Epithelial cell of proximal tubule (primary cell): Measurements from ENCODE around the gene USB1. TPM values are rescaled to one million over a fixed set of nuclear protein-coding genes. Genes with fewer than 3 reads are reported as not detected.

ENCODE experiments used
- DNase-seq: peaks from one replicate; pipeline ENCODE4 v3.0.0-alpha.2; 2011; ENCODE audit warnings: low read depth
- H3K4me3 ChIP-seq: 2 replicates; pipeline ENCODE4 v1.5.1; 2011; ENCODE audit warnings: low read depth, mild to moderate bottlenecking, low read length
- total RNA-seq: library from RNA; depleted of rRNA; stranded (reverse); fragments of >200 nt; gene quantifications from 2 replicates; pipeline ENCODE4 v1.2.3, GENCODE V29; 2015
- TF ChIP-seq, protein P1 (sequence below): conservative IDR thresholded peaks from 2 replicates; pipeline ENCODE4 v1.5.1; 2012; ENCODE audit warnings: low read depth, mild to moderate bottlenecking, low read length

USB1 gene
- total RNA-seq, 1 donor from 2014 or later = 31.2 TPM

DNA sequence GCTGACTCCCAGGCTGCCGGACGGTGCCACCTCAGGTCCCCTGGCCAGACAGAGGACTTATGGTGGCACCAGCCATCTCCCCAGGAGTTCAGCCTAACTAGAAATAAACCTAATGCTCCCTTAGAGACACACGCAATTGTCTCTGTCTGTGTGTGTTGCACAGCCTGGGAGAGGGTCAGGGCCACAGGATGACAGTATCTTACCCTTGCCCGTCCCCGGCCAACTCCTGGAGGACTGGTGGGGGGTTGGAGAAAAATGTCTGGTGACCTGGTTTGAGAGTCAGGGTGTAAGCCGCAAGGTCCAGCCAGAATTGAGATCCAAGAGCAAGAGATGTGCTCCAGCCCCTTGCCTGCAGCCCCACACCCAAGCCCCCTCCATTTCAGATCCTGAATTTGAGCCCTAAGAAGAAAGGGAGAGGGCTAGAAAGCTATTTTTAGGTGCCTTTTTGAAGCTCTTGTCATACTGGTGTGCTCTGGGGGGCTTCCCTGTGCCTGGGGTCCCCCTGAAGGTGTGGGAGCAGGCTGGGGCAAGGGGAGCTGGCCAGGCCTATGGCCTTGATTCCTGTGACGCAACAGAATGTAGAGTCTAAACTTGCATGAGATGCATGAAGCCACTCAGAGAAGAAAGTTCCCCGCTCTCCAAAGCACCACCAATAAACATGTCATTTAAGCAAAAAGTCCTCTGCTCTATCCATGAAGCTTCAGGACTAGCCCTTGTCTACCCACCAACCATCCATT lies 13.6 kb upstream of the USB1 start:
- TF ChIP-seq, protein P1, sequence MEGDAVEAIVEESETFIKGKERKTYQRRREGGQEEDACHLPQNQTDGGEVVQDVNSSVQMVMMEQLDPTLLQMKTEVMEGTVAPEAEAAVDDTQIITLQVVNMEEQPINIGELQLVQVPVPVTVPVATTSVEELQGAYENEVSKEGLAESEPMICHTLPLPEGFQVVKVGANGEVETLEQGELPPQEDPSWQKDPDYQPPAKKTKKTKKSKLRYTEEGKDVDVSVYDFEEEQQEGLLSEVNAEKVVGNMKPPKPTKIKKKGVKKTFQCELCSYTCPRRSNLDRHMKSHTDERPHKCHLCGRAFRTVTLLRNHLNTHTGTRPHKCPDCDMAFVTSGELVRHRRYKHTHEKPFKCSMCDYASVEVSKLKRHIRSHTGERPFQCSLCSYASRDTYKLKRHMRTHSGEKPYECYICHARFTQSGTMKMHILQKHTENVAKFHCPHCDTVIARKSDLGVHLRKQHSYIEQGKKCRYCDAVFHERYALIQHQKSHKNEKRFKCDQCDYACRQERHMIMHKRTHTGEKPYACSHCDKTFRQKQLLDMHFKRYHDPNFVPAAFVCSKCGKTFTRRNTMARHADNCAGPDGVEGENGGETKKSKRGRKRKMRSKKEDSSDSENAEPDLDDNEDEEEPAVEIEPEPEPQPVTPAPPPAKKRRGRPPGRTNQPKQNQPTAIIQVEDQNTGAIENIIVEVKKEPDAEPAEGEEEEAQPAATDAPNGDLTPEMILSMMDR = no peak
- H3K4me3 ChIP-seq = no peak overlapping the region
- no peak for DNase-seq

DNA sequence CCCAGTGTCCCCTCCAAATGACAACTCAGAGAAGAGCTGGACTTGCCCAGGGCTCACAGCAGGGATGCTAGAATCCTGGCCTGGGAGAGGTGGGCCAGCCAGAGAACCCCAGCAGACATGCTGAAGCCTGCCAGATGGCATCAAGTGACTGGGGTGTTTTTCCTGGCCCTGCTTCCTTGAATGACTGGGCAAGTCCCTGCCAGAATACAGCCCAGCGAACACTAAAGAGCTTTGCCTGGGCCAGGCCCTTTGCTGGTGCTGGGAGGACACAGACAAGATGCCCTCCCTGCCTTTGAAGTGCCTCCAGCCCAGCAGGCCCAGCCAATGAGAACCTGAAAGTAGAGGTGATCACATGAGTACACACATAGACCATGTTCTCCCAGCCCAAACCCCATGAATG lies 12.3 kb upstream of the USB1 start:
- TF ChIP-seq, protein P1 = no peak
- H3K4me3 ChIP-seq = no peak overlapping the region
- no peak for DNase-seq

DNA sequence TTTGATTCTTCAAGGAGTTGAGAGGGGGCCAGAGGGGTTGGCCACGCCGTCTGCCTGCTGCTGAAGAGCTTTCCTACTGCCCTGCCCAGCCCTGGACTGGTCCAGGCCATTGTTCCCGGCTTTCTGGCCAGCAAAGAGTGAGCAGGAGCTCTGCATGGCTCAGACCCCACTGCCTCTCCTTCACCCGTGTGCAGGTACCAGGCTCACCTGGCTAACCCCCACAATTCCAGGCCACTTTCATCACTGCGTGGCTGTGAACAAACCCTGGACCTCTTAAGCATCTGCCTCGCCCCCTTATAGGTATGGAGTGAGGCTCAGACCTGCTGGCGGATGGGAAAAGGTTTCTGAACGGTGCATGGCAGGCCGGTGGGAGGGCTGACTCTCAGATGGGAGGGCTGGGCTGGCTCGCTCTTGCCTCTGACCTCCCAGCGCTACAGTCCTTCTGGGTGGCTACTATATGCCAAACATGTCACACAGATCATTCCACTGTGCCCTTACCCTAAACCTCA lies 9.6 kb upstream of the USB1 start:
- DNase-seq = no peak
- TF ChIP-seq, protein P1 = no peak
- no peak overlapping the region for H3K4me3 ChIP-seq

DNA sequence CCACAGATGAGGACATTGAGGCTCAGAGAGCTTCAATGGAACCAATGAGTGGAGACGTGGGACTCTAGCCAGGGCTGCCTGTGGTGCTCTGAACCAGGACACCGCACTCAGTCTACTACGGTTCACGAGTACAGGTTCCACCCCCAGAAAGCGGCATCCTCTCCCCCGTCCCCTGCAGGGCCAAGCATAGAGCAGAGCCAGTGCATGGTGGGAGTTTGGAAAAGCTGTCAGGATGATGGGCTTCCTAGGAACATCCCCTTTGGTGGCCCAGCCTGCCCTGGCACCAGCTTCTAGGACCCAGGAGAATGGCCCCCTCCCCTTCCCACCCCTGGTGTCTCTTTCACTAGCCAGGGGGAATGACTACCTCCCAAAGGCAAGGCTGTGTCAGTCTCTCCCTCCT lies 9.1 kb upstream of the USB1 start:
- DNase-seq = no peak
- no peak overlapping the region for H3K4me3 ChIP-seq
- TF ChIP-seq, protein P1 = no peak

DNA sequence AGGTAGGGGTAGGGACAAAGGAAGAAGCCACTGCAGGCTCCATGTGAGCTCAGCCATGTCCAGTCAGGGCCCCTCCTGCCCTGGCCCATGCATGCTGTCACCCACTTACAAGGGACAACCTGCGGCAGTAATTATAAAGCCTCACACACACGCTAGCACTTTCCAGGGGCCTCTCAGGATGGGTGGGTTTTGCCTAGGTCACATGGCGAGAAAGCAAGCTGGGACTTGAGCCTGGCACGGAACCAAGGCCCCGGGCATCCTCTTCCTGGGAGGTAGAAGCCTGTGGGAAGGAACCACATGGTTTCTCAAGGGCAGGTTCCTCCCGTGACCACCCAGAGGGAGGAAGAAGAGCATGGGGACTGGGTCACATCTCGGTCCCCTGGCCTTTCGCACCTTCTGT lies 7.8 kb upstream of the USB1 start:
- no peak for DNase-seq
- TF ChIP-seq, protein P1 = no peak
- H3K4me3 ChIP-seq = no peak overlapping the region

DNA sequence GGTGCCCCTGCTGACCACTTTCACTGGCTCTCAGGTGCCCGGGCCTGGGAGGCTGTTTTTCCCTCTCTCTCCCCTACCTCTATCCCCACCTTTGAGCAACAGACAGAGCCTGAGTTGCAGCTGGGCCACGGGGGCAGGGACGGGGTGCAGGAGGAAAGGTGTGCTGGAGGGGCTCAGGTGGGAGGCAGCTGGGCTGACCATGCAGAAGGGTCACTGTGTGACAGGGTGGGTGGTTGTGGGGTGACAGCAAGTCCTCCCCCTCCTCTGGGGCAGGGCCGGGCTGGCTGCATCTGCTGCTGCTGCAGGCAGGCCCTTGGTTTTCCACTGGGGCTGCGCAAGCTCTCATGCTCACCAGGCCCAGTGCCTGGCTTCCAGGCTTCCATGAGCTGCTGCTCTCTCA lies 7.3 kb upstream of the USB1 start:
- DNase-seq = no peak
- no peak overlapping the region for H3K4me3 ChIP-seq
- TF ChIP-seq, protein P1 = no peak

DNA sequence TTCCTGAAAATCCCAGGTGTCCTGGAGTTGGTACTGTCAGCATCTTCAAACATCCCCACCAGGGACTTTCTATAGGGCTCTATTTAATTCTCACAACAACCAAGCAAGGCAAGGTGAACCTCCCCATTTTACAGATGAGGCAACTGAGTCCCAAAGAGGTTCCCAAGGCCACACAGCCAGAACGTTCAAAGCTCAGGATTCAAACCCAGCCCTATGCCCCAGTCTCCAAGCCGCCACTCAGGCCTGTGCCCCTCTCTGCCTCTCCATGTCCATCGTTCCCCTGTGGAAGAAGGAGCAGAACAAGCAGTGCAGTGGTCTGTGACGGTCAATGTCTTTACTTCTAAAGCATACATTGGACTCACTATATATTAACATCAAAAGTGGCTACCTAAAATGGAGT lies 6.8 kb upstream of the USB1 start:
- H3K4me3 ChIP-seq = no peak overlapping the region
- TF ChIP-seq, protein P1 = no peak
- DNase-seq = no peak
